Dedifferentiated amniotic fluid mesenchymal stem cell (primary cell): ENCODE measurements around the gene TMEM186.
"Not testable (repeated sequence)": the region's sequence is repeated elsewhere in the genome, so short reads cannot be mapped to it uniquely, and the experiment has no call there.

ENCODE experiments used
- DNase-seq: peaks from one replicate; pipeline ENCODE4 v3.0.0-alpha.2; 2016; ENCODE audit errors: extremely low spot score

The TMEM186 gene

DNA sequence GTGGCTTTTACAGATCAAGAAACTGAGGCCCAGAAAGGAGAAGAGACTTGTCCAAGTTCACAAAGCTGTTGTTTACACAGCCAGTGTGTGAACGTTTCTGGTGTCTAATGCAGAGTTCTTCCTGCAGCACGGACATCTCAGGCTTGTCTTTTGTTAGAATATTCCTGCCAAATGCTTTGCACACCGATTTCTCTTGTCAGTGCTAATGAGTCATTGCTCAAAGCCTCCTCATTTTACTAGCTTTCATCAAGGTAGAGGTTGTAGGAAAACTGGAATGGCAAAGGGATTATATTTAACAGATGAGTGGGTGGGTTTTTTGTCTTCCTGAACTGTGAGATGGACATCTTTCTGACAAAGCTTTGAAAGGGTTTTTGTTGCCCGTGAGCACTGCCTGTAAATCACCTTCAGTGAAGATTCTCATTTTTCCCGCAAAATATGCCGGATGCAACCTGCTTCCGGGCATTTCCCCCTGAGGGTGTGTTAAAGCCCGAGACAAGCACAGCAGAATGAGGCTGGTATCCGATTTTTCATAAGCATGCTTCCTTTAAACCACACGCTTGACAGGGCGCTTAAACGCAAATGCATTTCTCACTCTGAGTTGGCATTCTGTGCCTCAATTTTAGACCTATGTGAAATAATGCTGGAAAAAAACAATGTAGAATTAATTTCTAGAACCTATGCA, 14.9 kb upstream of the TMEM186 start:
- DNase-seq = no peak

DNA sequence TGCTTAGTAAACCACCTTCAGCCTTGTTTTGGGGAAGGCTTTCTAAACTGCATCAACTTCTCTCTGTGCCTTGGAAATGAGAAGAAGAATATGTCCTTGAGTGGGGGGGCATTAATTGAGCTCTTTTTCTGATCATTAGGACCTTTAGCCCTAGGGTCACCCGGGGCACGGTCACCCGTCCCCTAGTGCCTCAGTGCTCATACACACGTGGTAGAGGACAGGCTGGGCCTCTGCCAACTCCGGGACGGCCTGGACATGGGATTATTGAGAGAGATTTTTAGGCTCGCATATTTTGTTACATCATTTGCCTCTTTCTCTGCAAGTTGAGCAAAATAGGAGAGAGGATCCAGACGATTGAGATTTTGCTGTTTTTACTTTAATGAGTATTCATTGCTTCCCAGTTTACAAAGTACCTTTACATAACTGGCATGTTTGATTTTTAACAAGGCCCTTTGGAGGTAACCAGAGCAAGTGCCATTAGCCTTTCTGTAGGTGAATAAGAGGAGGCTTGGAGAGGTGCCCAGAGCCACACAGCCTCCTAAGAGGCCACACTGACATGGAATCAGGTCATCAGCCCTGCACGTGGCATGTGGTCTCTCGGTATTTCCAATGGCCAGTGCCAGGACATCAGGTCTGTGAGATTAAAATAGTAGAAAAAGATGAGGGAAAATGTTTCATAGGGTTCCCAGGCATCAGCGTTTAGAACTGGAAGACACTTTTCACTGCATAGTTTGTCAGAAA, 11.3 kb upstream of the TMEM186 start:
- no peak for DNase-seq

DNA sequence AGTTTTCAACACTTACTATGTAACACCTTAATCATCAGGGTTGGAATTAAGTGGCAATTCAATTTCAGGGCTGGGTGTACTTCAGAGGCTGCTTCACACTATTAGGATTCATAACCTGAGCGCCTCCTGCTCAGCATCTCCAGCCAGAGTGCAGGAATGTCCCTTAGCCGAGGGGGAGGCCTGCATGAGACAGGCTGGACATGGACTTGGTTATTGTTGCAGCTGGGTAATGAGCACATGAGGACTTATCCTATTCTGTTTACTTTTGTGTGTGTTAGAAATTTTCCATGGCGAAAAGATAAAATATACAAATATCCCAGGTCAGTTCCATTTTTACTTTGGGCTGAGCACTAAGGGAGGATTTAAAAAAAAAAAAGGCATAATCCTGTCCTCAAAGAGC, 10.6 kb upstream of the TMEM186 start:
- no peak for DNase-seq

DNA sequence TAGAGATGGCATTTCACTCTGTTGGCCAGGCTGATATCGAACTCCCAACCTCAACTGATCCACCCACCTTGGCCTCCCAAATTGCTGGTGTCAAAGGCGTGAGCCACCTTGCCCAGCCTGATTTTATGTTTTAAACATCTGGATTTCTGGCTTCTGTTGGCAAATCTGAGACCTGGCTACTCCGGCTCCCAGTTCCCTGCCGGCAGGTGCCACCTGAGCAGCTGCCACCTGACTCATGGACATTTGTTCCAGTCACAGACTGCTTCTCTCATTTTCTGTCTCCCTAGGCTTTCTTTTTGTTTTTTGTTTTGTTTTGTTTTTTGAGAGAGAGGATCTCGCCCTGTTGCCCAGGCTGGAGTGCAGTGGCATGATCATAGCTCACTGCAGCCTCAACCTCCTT, 9.8 kb upstream of the TMEM186 start:
- no peak for DNase-seq

DNA sequence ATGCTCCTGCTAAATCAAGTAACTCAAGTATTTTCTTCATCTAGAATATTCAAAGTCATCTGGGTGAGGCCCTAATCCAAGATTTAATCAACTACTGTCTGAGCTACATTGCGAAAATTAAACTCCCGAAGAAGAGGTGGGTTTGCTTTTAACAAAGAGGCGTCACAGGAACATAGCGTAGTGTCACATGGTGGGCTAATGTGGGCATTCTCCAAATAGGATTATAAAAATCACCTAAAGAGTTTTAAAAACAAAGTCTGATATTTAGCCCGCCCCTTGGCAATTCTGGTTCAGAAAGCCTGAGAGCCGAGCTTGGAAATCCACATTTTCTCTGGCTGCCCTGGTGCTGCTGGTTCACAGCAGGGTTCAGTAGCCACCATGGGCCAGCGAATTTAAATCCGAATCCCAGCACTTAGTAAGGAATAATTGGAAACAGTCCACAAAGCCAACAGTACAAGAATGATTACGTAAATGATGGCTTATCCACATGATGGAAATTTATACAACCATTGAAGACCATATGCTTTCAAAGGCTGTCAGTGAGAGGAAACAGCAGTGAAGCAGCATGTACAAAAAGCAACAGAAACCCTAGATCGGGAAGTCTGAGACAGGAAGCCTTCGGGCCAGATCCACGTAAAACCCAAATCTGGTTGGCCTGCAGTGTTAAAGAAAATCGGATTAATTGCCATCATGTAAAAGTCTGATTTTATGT, 9.0 kb upstream of the TMEM186 start:
- no peak for DNase-seq

DNA sequence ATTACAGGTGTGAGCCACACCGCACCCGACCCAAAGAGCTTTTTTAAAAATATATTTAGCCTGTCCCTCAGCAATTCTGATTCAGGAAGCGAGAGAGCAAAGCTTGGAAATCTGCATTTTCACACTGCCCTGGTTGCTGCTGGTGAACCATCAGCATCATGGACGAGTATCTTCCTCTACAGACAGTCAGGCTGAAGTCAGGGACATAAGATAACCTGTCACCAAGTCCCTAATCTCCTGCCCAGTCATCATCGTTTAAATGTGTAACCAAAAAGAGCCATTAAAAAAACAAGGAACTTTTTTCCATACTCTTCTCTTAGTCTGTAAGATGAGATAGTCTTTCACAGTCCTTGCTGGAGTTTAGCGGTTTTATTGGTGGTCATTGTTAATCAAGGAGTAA, 6.9 kb upstream of the TMEM186 start:
- no peak for DNase-seq

DNA sequence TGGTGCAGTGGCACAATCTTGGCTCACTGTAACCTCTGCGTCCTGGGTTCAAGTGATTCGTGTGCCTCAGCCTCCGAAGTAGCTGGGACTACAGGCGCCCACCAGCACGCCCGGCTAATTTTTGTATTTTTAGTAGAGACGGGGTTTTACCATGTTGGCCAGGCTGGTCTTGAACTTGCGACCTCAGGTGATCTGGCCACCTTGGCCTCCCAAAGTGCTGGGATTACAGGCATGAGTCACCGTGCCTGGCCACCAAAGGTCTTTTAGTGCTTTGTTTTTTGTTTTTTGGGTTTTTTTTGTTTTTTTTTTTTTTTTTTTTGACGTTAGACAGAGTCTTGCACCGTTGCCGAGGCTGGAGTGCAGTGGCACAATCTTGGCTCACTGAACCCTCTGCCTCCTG, 6.3 kb upstream of the TMEM186 start:
- DNase-seq = not testable (repeated sequence)

DNA sequence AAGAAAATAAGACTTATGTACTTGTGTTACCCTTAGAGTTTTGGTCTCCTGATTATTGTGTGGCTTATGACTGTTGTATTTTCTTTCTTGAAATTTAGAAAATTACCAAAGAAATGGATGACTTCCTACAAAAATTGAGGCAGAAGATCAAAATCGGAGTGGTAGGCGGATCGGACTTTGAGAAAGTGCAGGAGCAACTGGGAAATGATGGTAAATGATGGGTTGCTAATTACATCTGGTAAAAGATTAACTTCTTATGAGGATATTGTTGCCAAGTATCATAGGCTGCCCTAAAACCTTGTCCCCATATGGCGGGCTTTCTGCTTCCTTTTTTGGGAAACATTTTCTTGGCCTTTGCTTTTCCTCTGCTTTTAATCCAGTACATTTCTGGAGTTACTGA, 4.3 kb upstream of the TMEM186 start:
- DNase-seq = no peak

DNA sequence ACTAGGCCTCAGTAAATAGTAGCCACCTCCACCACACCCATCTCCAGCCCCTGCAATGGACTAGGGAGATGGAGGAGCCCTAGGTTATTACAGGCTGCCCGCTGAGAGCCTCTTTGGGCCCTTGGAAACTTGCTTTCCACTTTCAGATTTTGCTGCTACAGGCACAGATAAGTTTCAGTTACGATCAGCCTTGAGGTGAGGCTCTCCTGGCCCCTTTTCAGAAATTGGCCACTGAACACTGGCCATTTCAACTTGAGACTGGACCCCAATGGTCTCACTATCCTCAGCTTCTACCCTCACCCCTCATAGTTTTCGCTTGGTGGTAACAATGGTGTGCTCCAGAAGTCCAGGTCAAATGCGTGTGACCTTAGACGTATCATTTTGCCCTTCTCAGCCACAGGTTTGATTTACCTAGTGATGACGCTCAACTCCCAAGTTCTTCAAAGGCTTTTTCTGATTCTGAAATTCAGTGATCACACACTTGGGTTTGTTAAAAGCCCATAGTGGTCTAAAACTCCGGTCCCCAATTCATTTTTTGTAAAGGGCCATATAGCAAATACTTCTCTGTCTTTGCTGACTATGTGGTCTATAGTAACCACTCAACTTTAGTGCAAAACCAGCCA, 1.2 kb upstream of the TMEM186 start:
- DNase-seq = no peak

DNA sequence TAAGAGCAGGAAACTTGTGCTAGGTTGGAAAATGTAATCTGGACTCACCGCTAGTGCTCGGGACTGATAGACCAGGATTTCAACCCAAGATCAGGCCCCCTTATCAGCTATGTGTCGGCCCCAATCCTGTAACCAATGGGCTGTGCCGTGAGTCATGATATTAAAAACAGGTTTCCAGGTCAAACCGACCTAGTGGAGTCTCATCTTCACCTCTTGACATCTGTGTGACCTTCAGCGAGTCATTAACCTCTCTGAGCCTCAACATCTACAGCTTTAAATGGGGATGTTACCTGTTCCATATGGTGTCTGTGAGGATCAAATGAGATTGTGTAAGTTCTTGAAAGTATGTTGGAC, 712 bp upstream of the TMEM186 start:
- DNase-seq = no peak

DNA sequence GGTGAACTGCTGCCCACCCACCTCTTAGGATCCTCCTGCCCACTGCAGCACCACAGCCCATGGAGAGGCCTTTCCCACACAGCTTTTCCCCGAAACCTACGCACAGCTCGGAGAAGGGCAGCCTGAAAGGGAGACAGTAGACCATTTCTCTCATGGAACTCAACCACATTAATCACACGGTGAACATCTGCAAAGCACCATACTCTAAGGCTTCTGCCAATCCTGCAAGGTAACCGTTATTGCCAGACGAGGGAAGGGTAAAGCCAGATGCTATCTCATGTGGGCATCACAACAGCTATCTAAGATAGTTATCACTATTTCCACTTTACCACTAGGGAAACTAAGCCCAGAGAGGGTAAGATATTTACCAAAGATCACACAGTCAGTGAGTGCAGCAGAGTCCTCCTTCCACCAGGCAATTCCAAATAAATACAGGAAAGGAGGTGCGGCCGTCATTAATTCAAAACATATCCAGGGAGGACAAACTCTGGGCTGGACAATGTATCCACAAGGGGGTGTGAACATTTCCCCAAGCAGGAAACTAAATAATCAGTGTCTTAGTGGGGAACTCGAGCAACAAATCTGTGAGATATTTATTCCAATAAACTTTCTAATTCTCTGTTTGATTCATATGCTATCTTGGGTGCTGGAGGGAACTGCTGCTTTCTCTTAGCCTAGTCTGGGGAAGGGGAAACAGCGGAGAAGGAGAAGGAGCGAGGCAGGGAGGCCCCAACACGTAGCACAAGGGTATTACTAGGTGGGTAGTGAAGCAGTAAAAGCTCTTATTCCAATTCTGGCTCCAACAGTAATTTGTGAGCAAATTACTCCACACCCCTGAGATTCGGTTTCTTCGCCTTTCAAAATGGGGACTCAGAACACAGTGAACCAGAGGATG, 723 bp downstream of the TMEM186 start:
- no peak for DNase-seq

DNA sequence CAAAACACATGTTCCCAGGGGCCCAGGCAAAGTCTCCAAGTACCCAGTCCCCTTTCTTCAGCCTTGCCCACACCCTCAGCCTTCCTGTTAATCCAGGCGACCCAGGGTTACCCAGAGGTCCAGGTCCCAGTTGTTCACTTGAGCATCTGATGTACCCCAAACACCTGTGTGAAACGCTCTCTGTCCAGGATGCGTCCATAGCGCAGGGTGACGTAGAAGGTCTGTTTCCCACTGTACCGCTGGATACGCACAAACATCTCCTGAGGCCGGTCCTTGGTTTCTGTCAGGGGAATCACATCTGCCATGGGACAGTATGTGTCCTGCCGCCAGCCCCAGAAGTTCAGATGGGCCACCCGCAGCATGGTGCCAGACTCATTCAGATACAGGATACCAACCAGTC, 1.6 kb downstream of the TMEM186 start:
- DNase-seq = no peak

DNA sequence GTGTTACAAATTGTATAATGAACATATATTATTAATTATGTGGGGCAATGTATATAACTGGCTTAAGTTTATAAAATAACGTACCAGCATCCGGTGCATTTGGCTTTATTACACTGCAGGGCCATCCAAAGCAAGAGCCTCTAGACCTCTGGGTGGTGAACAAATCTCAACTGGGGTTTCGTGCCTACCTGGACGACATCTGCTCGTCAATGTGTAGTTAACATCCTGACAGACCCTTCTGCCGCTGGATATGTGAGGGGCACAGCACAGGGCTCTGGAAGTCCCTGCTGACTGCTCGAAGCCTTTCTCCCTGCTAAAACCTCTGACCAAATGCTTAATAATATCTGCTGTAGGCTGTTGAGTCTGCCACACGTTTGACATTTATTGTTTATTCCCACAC, 2.3 kb downstream of the TMEM186 start:
- no peak for DNase-seq

DNA sequence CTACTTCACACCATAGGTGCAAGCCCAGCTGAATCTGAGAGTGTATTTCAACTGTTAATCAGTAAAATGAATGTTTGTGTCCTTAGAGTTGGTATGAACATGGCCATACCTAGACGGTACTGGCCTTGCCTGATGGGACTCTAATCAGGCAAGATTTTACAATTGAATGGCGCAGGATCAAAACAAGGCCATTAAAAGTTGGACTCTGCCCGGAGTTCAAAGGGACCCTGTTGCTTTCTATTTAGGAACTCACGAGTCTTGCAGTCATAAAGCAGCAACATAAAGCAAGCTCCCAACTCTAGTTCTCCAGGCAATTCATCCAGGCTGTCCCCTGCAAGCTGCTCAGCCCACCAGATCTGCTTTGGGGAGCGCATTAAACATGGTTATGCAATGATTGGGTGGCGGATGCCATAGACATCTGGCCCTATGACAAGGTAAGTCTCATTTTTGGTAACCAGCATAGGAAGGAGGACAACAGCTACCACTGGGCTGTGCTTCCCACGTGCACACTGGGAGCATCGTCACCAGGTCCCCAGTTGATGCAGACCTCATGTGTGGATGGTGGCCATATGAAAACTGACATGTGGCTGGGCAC, 8.8 kb downstream of the TMEM186 start:
- DNase-seq = no peak

DNA sequence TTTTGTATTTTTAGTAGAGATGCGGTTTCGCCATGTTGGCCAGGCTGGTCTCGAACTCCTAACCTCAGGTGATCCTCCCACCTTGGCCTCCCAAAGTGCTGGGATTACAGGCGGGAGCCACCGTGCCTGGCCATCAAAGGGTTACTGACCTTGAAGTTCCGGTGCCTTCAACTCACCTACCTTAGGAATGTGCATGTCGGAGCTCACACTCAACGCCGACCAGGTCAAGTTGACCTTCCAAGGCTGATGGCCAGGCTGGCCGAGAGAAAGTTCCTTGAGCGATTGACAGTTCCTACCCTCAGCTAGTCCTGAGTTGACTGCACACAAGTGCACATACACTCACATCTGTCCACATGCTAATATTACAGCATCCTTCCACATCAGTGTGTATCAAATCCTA, 11.1 kb downstream of the TMEM186 start:
- DNase-seq = not testable (repeated sequence)

DNA sequence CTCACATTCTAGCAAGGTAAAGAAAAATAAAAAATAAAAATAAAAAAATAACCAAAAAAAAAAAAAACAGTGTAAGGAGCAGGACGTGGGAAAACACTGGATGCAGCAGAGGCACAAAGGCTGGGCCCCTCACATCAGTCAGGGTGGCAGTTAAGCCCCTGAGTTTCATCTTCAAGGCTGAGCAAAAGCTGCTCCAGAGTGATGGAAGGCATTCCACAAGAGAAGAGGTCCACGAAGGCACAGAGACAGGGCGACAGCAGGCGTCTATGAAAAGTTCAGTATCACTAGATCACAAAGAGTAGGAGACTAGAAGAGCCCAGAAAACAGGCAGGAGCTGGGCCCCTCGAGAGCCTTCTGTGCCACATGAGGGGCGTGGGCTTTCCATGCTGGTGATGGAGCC, 12.0 kb downstream of the TMEM186 start:
- no peak for DNase-seq

DNA sequence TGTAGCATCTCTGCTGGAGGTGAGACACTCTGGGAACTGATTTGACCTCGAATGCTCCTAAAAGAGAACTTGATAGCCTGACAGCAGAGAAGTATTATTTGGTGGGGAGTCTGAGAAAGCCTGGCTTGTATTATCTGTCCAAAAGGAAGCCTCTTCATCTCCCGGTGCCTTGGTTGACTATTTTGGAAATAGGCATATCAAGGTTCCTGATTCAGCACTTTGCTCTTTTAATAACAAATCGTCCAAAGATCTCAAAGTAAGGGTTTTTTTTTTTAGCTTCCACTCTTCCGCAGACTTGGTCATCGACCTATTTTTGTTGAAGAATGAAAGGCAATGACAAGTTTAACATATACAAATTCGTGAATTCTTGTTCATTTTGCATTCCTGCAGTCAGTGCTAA, 14.8 kb downstream of the TMEM186 start:
- no peak for DNase-seq

DNA sequence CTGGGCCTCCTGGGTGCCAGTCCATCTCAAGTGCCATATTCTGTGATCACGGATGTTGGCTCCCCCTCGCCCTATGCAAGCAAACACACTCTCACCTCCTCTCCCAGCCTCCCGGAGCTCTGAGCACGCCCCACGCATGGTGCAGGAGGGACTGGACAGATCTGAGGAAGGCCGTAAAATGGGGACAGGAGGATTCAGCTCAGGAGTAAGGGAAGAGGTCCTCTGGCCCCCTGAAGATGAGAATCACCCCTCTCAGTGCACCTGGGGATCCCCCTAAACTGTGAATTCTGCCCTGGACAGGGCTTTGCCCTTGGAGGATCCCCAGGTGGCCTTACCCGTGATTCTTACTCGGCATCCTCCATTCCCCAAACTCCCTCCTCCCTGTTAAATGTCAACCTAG, 15.6 kb downstream of the TMEM186 start:
- DNase-seq = no peak

DNA sequence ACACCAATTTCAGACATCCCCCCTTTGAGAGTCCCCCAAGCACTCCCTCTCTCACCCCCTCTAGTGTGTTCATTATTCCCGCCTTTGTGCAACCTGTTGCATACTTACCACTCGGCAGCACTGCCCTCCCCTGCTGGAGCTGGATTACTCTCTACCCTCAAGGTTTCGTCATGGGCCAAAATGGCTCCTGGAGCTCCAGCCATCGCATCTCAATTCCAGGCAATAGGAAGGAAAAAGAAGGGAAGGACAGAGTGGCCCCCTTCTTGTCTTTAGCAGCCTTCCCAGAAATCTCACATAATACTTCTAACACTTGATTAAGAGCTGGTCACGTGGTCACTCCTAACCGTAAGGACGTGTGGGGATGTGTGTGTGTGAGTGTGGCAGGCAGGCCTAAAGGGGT, 20.2 kb downstream of the TMEM186 start:
- no peak for DNase-seq

DNA sequence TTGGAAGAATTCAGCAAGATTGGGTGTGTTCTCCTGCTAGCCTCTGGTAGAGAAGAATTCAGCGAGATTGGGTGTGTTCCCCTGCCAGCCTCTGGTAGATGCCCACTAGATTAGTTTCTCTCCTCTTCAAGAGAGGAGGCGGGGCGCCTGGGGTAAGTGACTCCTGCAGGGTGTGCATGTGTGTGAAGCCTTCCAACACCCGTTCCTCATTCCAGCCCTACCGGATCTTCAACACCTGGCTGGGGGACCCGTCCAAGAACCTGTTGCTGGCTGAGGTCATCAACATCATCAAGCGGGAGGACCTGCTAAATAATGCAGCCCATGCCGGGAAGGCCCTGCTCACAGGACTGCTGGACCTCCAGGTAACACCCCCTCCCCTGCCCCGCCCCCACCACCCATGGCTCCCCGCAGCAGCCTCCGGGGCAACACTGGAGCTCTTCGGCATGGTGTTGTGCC, 21.3 kb downstream of the TMEM186 start:
- DNase-seq = no peak

DNA sequence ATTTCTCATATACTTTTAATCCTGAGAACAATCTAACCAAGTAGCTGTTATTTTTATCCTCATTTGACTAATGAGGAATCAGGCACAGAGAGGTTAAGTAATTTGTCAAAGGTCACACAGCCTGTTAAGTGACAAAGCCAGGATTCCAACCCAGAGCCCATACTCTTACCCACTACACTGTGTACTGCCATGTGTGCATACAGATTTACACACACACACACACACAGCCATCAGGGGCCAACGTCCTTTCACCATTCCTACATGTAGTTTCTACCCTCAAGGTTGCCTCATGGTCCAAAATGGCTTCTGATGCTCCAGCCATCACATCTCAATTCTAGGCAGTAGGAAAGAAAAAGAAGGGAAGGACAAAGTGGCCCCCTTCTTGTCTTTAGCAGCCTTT, 22.1 kb downstream of the TMEM186 start:
- no peak for DNase-seq
